Caco-2 (cell line): Measurements from ENCODE around the gene PTAFR. TPM values are rescaled to one million over a fixed set of nuclear protein-coding genes. Genes with fewer than 3 reads are reported as not detected.

ENCODE experiments used
- BruUV-seq: library from RNA; stranded (reverse); fragments of 400-500 nt; replicated peaks from 2 replicates; lab custom pipeline; 2021; lab: Mats Ljungman, UMichigan
- CTCF ChIA-PET: fragments of 300-600 bp; sonication (Branson Sonifier 250); formaldehyde crosslinking; loops from one replicate; lab custom pipeline; 2022; ENCODE audit warnings: antibody characterized with exemption; lab: Charles Lee
- POLR2A ChIA-PET: fragments of 300-600 bp; sonication (Branson Sonifier 250); formaldehyde crosslinking; loops from one replicate; lab custom pipeline; 2022; ENCODE audit warnings: antibody characterized with exemption; lab: Charles Lee
- DNase-seq, 2 experiments: peaks; one replicate each; pipeline versions ENCODE4 v3.0.0 to v3.0.0-alpha.2; 2020 to 2022
- H3K27me3 ChIP-seq: replicated peaks from 2 replicates; pipeline ENCODE4 v1.6.0; 2011; ENCODE audit warnings: low read length; ENCODE audit not compliant: control insufficient read depth, insufficient read depth
- H3K36me3 ChIP-seq: 2 replicates; pipeline ENCODE4 v1.5.1; 2011; ENCODE audit warnings: low read length; ENCODE audit not compliant: control insufficient read depth, insufficient read depth
- H3K4me1 ChIP-seq: fragments of 250-450 bp; sonication (Bioruptor Pico); 2 replicates; pipeline ENCODE4 v1.5.1; 2020; ENCODE audit warnings: mild to moderate bottlenecking
- H3K4me3 ChIP-seq: 2 replicates; pipeline ENCODE4 v1.5.1; 2011; ENCODE audit warnings: low read depth, mild to moderate bottlenecking, control low read depth, low read length
- H3K9me3 ChIP-seq: fragments of 250-450 bp; sonication (Bioruptor Pico); 2 replicates; pipeline ENCODE4 v1.5.1; 2020; ENCODE audit warnings: mild to moderate bottlenecking, moderate library complexity
- H3K27ac Mint-ChIP-seq: one replicate; pipeline ENCODE4 v1.8.0; 2022; ENCODE audit warnings: mixed read lengths; ENCODE audit not compliant: unreplicated experiment
- H3K27me3 Mint-ChIP-seq: one replicate; pipeline ENCODE4 v1.8.0; 2022; ENCODE audit warnings: mixed read lengths; ENCODE audit not compliant: insufficient read depth, unreplicated experiment
- H3K36me3 Mint-ChIP-seq: one replicate; pipeline ENCODE4 v1.8.0; 2022; ENCODE audit warnings: mild to moderate bottlenecking, mixed read lengths; ENCODE audit not compliant: insufficient read depth, unreplicated experiment
- H3K4me1 Mint-ChIP-seq: one replicate; pipeline ENCODE4 v1.8.0; 2022; ENCODE audit warnings: low read depth, mixed read lengths; ENCODE audit not compliant: unreplicated experiment
- H3K4me3 Mint-ChIP-seq: one replicate; pipeline ENCODE4 v1.8.0; 2022; ENCODE audit warnings: mild to moderate bottlenecking, moderate library complexity, mixed read lengths; ENCODE audit not compliant: unreplicated experiment
- H3K9me3 Mint-ChIP-seq: one replicate; pipeline ENCODE4 v1.8.0; 2022; ENCODE audit warnings: mixed read lengths; ENCODE audit not compliant: unreplicated experiment
- intact Hi-C: fragments of 100-400 bp; cut with micrococcal nuclease; formaldehyde crosslinking; loops from one replicate; pipeline ENCODE4 v1.10.0; 2022; ENCODE audit not compliant: unreplicated experiment
- total RNA-seq: library from RNA; stranded (reverse); gene quantifications from 2 replicates; pipeline ENCODE4 v1.2.3, GENCODE V29; 2022
- TF ChIP-seq, protein P1 (sequence below), 2 experiments: fragments of 200-600 bp in 1 of 2; IDR thresholded peaks; 1 replicate in 1 of 2; 2 replicates in 1 of 2; pipeline versions ENCODE4 v1.5.1 to v1.8.0; 2011 to 2022; ENCODE audit warnings: antibody characterized with exemption in 1 of 2, control low read depth in 1 of 2, inconsistent platforms in 1 of 2, low read depth in 1 of 2, low read length in 1 of 2, mild to moderate bottlenecking in 1 of 2, moderate library complexity in 1 of 2; ENCODE audit not compliant: insufficient read depth in 1 of 2, severe bottlenecking in 1 of 2, unreplicated experiment in 1 of 2

PTAFR gene
- total RNA-seq, 1 experiment from 2014 or later, result 0.32 TPM

DNA sequence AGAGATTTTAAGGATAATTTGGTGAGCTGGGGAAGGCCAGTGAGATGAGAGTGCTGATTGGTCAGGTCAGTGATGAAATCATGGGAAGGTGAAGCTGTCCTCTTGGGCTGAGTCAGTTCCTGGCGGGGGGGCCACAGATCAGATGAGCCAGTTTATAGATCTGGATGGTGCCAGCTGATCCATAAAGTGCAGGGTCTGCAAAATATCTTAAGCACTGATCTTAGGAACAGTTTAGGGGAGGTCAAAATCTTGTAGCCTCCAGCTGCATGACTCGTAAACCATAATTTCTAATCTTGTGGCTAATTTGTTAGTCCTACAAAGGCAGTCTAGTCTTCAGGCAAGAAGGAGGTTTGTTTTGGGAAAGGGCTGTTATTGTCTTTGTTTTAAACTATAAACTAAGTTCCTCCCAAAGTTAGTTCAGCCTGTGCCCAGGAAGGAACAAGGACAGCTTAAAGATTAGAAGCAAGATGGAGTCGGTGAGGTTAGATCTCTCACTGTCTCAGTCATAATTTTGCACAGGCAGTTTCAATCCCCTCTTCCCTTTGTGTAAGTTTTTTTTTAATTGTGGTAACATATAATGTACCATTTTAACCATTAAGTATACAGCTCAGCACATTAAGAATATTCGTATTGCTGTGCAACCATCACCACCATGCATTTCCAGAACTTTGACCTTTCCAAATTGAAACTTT, 39.4 kb downstream of the PTAFR start:
- Histone ChIP-seq H3K36me3 (no peaks in the 10 kb centered on the region), H3K9me3 (no peaks in the 10 kb centered on the region), H3K4me1 (no peaks in the 10 kb centered on the region), H3K27me3 (no peaks in the 10 kb centered on the region), H3K4me3 (no peak overlapping the region)
- DNase-seq, result no peak
- Mint-ChIP-seq H3K27me3 (no peaks in the 10 kb centered on the region), H3K4me1 (no peaks in the 10 kb centered on the region), H3K27ac (no peak overlapping the region), H3K36me3 (no peaks in the 10 kb centered on the region), H3K9me3 (no peaks in the 10 kb centered on the region), H3K4me3 (no peak overlapping the region)
- intact Hi-C loops, result no loop called here
- CTCF ChIA-PET, result no interaction called here
- POLR2A ChIA-PET, result no interaction called here
- BruUV-seq, result no TSS peak
- TF ChIP-seq, protein P1, sequence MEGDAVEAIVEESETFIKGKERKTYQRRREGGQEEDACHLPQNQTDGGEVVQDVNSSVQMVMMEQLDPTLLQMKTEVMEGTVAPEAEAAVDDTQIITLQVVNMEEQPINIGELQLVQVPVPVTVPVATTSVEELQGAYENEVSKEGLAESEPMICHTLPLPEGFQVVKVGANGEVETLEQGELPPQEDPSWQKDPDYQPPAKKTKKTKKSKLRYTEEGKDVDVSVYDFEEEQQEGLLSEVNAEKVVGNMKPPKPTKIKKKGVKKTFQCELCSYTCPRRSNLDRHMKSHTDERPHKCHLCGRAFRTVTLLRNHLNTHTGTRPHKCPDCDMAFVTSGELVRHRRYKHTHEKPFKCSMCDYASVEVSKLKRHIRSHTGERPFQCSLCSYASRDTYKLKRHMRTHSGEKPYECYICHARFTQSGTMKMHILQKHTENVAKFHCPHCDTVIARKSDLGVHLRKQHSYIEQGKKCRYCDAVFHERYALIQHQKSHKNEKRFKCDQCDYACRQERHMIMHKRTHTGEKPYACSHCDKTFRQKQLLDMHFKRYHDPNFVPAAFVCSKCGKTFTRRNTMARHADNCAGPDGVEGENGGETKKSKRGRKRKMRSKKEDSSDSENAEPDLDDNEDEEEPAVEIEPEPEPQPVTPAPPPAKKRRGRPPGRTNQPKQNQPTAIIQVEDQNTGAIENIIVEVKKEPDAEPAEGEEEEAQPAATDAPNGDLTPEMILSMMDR (IDR thresholded peaks at IDR 0.05; ENCODE audit: insufficient read depth in 1 of 2, low read depth in 1 of 2, low read length in 1 of 2, severe bottlenecking in 1 of 2, unreplicated experiment in 1 of 2), result no peak

DNA sequence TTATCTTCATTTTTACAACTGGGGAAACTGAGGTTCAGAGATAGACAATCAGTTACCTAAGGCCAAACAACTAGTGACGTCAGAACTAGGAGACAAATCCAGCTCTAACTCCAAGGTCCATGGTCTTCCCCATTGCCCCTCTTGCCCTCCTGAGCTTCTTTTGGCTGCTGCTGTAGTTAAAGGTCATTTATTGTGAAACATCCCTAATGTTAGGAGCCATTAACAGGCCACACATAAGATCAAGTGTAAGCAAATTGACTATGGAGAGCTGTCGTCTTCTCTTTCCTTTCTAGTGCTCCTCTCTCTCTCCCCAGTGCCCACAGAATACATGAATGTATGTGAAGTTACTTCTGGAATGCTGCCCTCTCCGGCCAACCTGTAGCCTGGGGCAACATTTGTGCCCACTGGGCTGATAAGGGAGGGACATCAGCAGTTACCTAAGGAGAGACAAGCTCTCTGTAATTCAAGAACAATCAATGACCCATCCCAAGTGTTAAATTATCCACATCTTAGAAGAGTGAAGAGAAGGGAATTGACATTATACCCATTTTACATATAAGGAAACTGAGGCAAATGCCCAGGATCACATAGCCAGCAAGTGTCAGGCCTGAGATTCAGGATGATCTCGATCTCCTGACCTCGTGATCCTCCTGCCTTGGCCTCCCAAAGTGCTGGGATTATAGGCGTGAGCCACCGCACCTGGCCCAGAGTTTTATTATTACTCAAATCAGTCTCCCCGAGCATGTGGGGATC, 40.1 kb downstream of the PTAFR start:
- Mint-ChIP-seq H3K4me1 (no peaks in the 10 kb centered on the region), H3K4me3 (no peak overlapping the region), H3K36me3 (no peaks in the 10 kb centered on the region), H3K27me3 (no peaks in the 10 kb centered on the region), H3K9me3 (no peaks in the 10 kb centered on the region), H3K27ac (no peak overlapping the region)
- Histone ChIP-seq H3K27me3 (no peaks in the 10 kb centered on the region), H3K9me3 (no peaks in the 10 kb centered on the region), H3K4me1 (no peaks in the 10 kb centered on the region), H3K36me3 (no peaks in the 10 kb centered on the region), H3K4me3 (no peak overlapping the region)
- ChIA-PET CTCF (no interaction called here), POLR2A (no interaction called here)
- TF ChIP-seq, protein P1 (IDR thresholded peaks at IDR 0.05; ENCODE audit: insufficient read depth in 1 of 2, low read depth in 1 of 2, low read length in 1 of 2, severe bottlenecking in 1 of 2, unreplicated experiment in 1 of 2), result no peak
- no peak for DNase-seq
- BruUV-seq, result no TSS peak
- intact Hi-C loops, result no loop called here

DNA sequence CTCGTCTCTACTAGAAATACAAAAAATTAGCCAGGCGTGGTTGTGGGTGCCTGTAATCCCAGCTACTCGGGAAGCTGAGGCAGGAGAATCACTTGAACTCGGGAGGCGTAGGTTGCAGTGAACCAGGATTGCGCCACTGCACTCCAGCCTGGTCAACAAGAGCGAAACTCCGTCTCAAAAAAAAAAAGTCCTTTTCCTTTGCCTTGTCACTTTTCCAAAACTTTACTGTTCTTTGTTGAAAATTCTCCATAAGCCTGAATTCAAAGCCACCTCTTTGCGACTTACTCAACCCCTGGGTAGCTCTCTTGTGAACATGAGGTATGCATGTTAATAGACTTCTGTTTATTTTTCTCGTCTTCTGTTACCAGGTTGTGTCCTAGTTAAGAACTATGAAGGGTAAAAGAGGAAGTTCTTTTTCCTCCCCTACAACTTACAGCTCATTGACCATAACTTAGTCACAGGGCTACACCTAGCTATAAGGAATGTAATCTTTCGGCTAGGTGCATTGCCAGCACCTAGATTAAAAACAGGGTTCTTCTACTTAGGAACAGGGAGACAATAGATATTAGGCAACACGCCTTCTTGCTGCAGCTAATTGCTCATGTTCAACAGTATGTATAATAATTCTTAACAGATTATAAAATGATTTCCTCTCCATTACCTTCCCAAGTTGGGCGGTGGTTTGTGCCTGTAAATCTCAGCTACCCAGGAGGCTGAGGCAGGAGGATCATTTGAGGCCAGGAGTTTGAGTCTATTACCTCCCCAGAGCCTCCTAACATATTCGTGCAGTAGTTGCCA, 40.9 kb downstream of the PTAFR start:
- no peak for DNase-seq
- intact Hi-C loops, result no loop called here
- no peak overlapping the region for H3K4me3 Mint-ChIP-seq

More for the DNA sequence above, 40.9 kb downstream of the PTAFR start:
- H3K9me3 Mint-ChIP-seq, result no peaks in the 10 kb centered on the region
- no peaks in the 10 kb centered on the region for H3K4me1 Mint-ChIP-seq
- H3K27ac Mint-ChIP-seq, result no peak overlapping the region
- Histone ChIP-seq H3K4me1 (no peaks in the 10 kb centered on the region), H3K27me3 (no peaks in the 10 kb centered on the region), H3K36me3 (no peaks in the 10 kb centered on the region), H3K4me3 (no peak overlapping the region), H3K9me3 (no peaks in the 10 kb centered on the region)
- CTCF ChIA-PET, result interaction anchor here (0.8 kb wide), 1 partner anchor 44 kb away, joined by 3 read pairs; no protein-coding TSS in a partner anchor
- POLR2A ChIA-PET, result no interaction called here
- no peaks in the 10 kb centered on the region for H3K27me3 Mint-ChIP-seq
- TF ChIP-seq, protein P1 (IDR thresholded peaks at IDR 0.05; ENCODE audit: insufficient read depth in 1 of 2, low read depth in 1 of 2, low read length in 1 of 2, severe bottlenecking in 1 of 2, unreplicated experiment in 1 of 2), result no peak
- BruUV-seq, result no TSS peak
- no peaks in the 10 kb centered on the region for H3K36me3 Mint-ChIP-seq
